K562 (cell line): ENCODE measurements around the gene COMMD1. TPM values are rescaled to one million over a fixed set of nuclear protein-coding genes. Genes with fewer than 3 reads are reported as not detected.

Experiments used
- ATAC-seq: fragments of 200-7000 bp; cut with Tn5 transposase; 3 replicates; pipeline ENCODE4 v1.9.1; 2020; ENCODE audit warnings: moderate library complexity
- BruUV-seq: library from RNA; stranded (reverse); fragments of 400-500 nt; replicated peaks from 2 replicates; lab custom pipeline; 2021; lab: Mats Ljungman, UMichigan
- CTCF ChIA-PET: fragments of 300-600 bp; formaldehyde crosslinking; extraction: SDS; loops from one replicate; lab custom pipeline; 2021; ENCODE audit warnings: low intra/inter-chr PET ratio; lab: Yijun Ruan, JAX
- POLR2A ChIA-PET: fragments of 300-600, 350-650 bp; sonication (Branson Sonifier 250); formaldehyde crosslinking; extraction: SDS; loops from one replicate; lab custom pipeline; 2021; ENCODE audit warnings: antibody characterized with exemption, inconsistent platforms; lab: Yijun Ruan, JAX
- DNase-seq, 4 experiments: peaks; one replicate each; pipeline versions ENCODE4 v3.0.0 to v3.0.0-alpha.2; 2011 to 2018; ENCODE audit warnings: low spot score in 3 of 4, mixed read lengths in 3 of 4; ENCODE audit errors: extremely low read depth in 1 of 4
- FAIRE-seq: peaks from 2 replicates; lab custom pipeline; 2011; peaks lifted over from hg19 to GRCh38; lab: Jason Lieb, UNC
- H2AFZ ChIP-seq: 2 replicates; pipeline ENCODE4 v1.6.0; 2011; ENCODE audit warnings: low read depth, low read length, control low read depth, inconsistent platforms
- H3K27ac ChIP-seq: fragments of 200-600 bp; 3 replicates; pipeline ENCODE4 v1.8.0; 2011; ENCODE audit warnings: low read depth, mild to moderate bottlenecking, control low read depth, inconsistent platforms, low read length, moderate library complexity, mixed read lengths; ENCODE audit errors: extremely low read depth
- H3K27me3 ChIP-seq, 2 experiments: fragments of 300-600 bp in 1 of 2; 2 replicates in 1 of 2; 3 replicates in 1 of 2; pipeline versions ENCODE4 v1.6.0 to v1.8.0; 2011; ENCODE audit warnings: inconsistent platforms in 2 of 2, low read length in 2 of 2, mild to moderate bottlenecking in 1 of 2, mixed read lengths in 1 of 2, moderate library complexity in 1 of 2; ENCODE audit not compliant: control insufficient read depth in 2 of 2, insufficient read depth in 2 of 2
- H3K36me3 ChIP-seq: fragments of 300-600 bp; 3 replicates; pipeline ENCODE4 v1.8.0; 2011; ENCODE audit warnings: mild to moderate bottlenecking, low read length, inconsistent platforms; ENCODE audit not compliant: control insufficient read depth, insufficient read depth
- H3K4me1 ChIP-seq, 2 experiments: fragments of 200-600 bp in 1 of 2; replicated peaks in 1 of 2; 2 replicates in 1 of 2; 3 replicates in 1 of 2; pipeline versions ENCODE4 v1.5.1 to v1.8.0; 2011; ENCODE audit warnings: inconsistent platforms in 2 of 2, low read length in 2 of 2, mild to moderate bottlenecking in 1 of 2, mixed read lengths in 1 of 2, moderate library complexity in 1 of 2; ENCODE audit not compliant: control insufficient read depth in 2 of 2, insufficient read depth in 2 of 2
- H3K4me2 ChIP-seq: 2 replicates; pipeline ENCODE4 v1.6.1; 2011; ENCODE audit warnings: low read length, control low read depth, inconsistent platforms, mixed read lengths; ENCODE audit not compliant: insufficient read depth
- H3K4me3 ChIP-seq: fragments of 200-600 bp; sonication (generic), shearing (Covaris generic); 2 replicates; pipeline ENCODE4 v1.5.1; 2016; ENCODE audit warnings: control low read depth, inconsistent platforms
- H3K79me2 ChIP-seq: fragments of 200-600 bp; 3 replicates; pipeline ENCODE4 v1.8.0; 2011; ENCODE audit warnings: low read length, inconsistent platforms; ENCODE audit not compliant: control insufficient read depth, insufficient read depth
- H3K9ac ChIP-seq, 2 experiments: 2 replicates each; pipeline versions ENCODE4 v1.6.0 to v1.6.1; 2011; ENCODE audit warnings: low read depth in 2 of 2, low read length in 2 of 2, control low read depth in 1 of 2, inconsistent platforms in 1 of 2, mild to moderate bottlenecking in 1 of 2, mixed read lengths in 1 of 2; ENCODE audit not compliant: insufficient read depth in 1 of 2
- H3K9me1 ChIP-seq: one replicate; pipeline ENCODE4 v1.6.0; 2011; ENCODE audit warnings: inconsistent platforms, mild to moderate bottlenecking, low read length, moderate library complexity; ENCODE audit not compliant: control insufficient read depth, insufficient read depth
- H3K9me3 ChIP-seq: replicated peaks from 2 replicates; pipeline ENCODE4 v1.5.1; 2011; ENCODE audit warnings: low read depth, low read length, inconsistent platforms; ENCODE audit not compliant: control insufficient read depth, insufficient read depth
- H4K20me1 ChIP-seq: replicated peaks from 2 replicates; pipeline ENCODE4 v1.6.1; 2011; ENCODE audit warnings: low read length, inconsistent platforms, mixed read lengths; ENCODE audit not compliant: control insufficient read depth, insufficient read depth
- ATF2 ChIP-seq: sonication (generic); formaldehyde crosslinking; IDR thresholded peaks from 2 replicates; pipeline ENCODE4 v1.8.1; 2022; ENCODE audit warnings: missing genetic modification reagents
- BACH1 ChIP-seq: fragments of 200-800 bp; sonication (Bioruptor generic); IDR thresholded peaks from 2 replicates; pipeline ENCODE4 v1.6.1; 2016; ENCODE audit warnings: missing genetic modification characterization, missing compliant biosample characterization
- HNRNPUL1 ChIP-seq: fragments of 200-400 bp; formaldehyde crosslinking; IDR thresholded peaks from 2 replicates; pipeline ENCODE4 v1.6.1; 2017; ENCODE audit warnings: low read length
- KLF1 ChIP-seq: fragments of 450-650 bp; IDR thresholded peaks from 2 replicates; pipeline ENCODE4 v1.6.1; 2016; ENCODE audit warnings: missing genetic modification characterization, missing compliant biosample characterization
- NR2F6 ChIP-seq: fragments of 450-650 bp; formaldehyde crosslinking; IDR thresholded peaks from 2 replicates; pipeline ENCODE4 v1.4.0; 2020; ENCODE audit warnings: mild to moderate bottlenecking
- PTBP1 ChIP-seq: fragments of 200-400 bp; formaldehyde crosslinking; IDR thresholded peaks from 2 replicates; pipeline ENCODE4 v1.6.1; 2017; ENCODE audit warnings: low read depth, low read length
- RBM22 ChIP-seq: fragments of 200-400 bp; formaldehyde crosslinking; IDR thresholded peaks from 2 replicates; pipeline ENCODE4 v1.6.1; 2018; ENCODE audit warnings: low read length, low read depth; ENCODE audit not compliant: poor library complexity, severe bottlenecking
- SPI1 ChIP-seq: IDR thresholded peaks from 2 replicates; pipeline ENCODE4 v1.6.1; 2011; ENCODE audit warnings: low read depth, low read length, control low read depth, borderline replicate concordance
- SRSF9 ChIP-seq: fragments of 200-400 bp; formaldehyde crosslinking; IDR thresholded peaks from 2 replicates; pipeline ENCODE4 v1.6.1; 2017; ENCODE audit warnings: low read depth, low read length, borderline replicate concordance
- WGBS: fragments of 100-300 bp; shearing (Covaris generic); methylation state at CpG from one replicate; pipeline ENCODE4 v1.1.6; 2016; ENCODE audit warnings: low coverage, mixed read lengths; ENCODE audit not compliant: insufficient coverage; ENCODE audit errors: missing lambda C conversion rate; 5-methylcytosine and 5-hydroxymethylcytosine counted together
- in situ Hi-C: fragments of 300-500 bp; cut with MboI; formaldehyde crosslinking; loops from 4 replicates; pipeline ENCODE4 v1.15.0; 2018; ENCODE audit warnings: inconsistent platforms, mixed read lengths
- intact Hi-C: fragments of 100-400 bp; cut with micrococcal nuclease; formaldehyde crosslinking; loops from 2 replicates; pipeline ENCODE4 v1.14.2; 2022
- polyA plus RNA-seq, 8 experiments: library from polyadenylated mRNA; depleted of rRNA in 4 of 8; stranded (reverse) in 5 of 8; unstranded in 3 of 8; fragments of >200 nt; fragmentation: Nextera tagmentation in 2 of 8; fragmentation: Illumina TruSeq in 1 of 8; extraction: Ambion mirVana in 2 of 8; extraction: Trizol in 1 of 8; gene quantifications; 2 replicates each; pipeline versions ENCODE4 v1.2.1 to v1.2.3, GENCODE V29; 2011 to 2014; ENCODE audit warnings: inconsistent platforms in 1 of 8, missing spikeins in 1 of 8
- total RNA-seq, 7 experiments: library from RNA; depleted of rRNA in 6 of 7; stranded (reverse); fragments of >200 nt in 6 of 7; fragmentation: Illumina TruSeq in 2 of 7; extraction: Trizol in 2 of 7; gene quantifications; 2 replicates each; pipeline versions ENCODE4 v1.2.1 to v1.2.3, GENCODE V29; 2011 to 2021; ENCODE audit warnings: low replicate concordance in 1 of 7
- TF ChIP-seq, protein P1 (sequence below): fragments of 250-450 bp; sonication (Bioruptor Pico); IDR thresholded peaks from 2 replicates; pipeline ENCODE4 v1.9.0; 2021; ENCODE audit warnings: mild to moderate bottlenecking

Gene COMMD1
- total and polyA plus RNA-seq, 9 of the 15 experiments (the other 6 are each of a cell fraction or from before 2014, with no cell fraction given), result 14.4 to 77.0 (median 21.4) TPM

GRCh38 chr2:62110415-62111025 is 205.0 kb downstream of the COMMD1 start:
- POLR2A ChIA-PET, result interaction anchor here (0.5 kb wide), 1 partner anchor 516 kb away, joined by 3 read pairs; no protein-coding TSS in a partner anchor
- CTCF ChIA-PET, result no interaction called here
- H3K9me3 ChIP-seq, result no peaks in the 10 kb centered on the region
- no peaks in the 10 kb centered on the region for H4K20me1 ChIP-seq
- H3K4me3 ChIP-seq, result no peak overlapping the region
- BruUV-seq, result no TSS peak
- TF ChIP-seq BACH1 (no peak), NR2F6 (CRISPR knock-in tag) (no peak), HNRNPUL1 (no peak), KLF1 (tag) (no peak), SRSF9 (no peak), PTBP1 (no peak), ATF2 (CRISPR knock-in tag) (no peak), SPI1 (no peak), RBM22 (no peak)
- TF ChIP-seq, protein P1, sequence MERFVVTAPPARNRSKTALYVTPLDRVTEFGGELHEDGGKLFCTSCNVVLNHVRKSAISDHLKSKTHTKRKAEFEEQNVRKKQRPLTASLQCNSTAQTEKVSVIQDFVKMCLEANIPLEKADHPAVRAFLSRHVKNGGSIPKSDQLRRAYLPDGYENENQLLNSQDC, result no peak
- 32% methylated on average over 4 of the region's 4 CpGs for whole genome bisulfite sequencing
- no peak for ATAC-seq
- no peaks in the 10 kb centered on the region for H3K9me1 ChIP-seq
- no peak overlapping the region; the same call in 1 of the 2 replicates for H2AFZ ChIP-seq
- no peak overlapping the region for H3K4me2 ChIP-seq
- DNase-seq, result no peak
- H3K79me2 ChIP-seq, result no peaks in the 10 kb centered on the region
- peaks cover 0 to 3% of the 10 kb centered on the region in 2 experiments; a peak in 2 of 5 replicates for H3K4me1 ChIP-seq
- FAIRE-seq, result no peak
- no peak overlapping the region for H3K27ac ChIP-seq
- no peaks in the 10 kb centered on the region for H3K27me3 ChIP-seq
- H3K36me3 ChIP-seq, result no peaks in the 10 kb centered on the region
- no peak overlapping the region; a peak in 1 of 4 replicates for H3K9ac ChIP-seq
- in situ Hi-C loops, result no loop called here
- intact Hi-C loops, result no loop called here
